Jurkat, Clone E6-1 (cell line): ENCODE data around the gene ANO9.
"Not testable (repeated sequence)": the region's sequence is repeated elsewhere in the genome, so short reads cannot be mapped to it uniquely, and the experiment has no call there.

Source experiments
- DNase-seq: peaks from one replicate; pipeline ENCODE4 v3.0.0-alpha.2; 2011; ENCODE audit warnings: low read depth, low spot score
- H3K4me3 ChIP-seq: 2 replicates; pipeline ENCODE4 v1.5.1; 2011; ENCODE audit warnings: mild to moderate bottlenecking, low read length, control low read depth, moderate library complexity

Gene ANO9

DNA sequence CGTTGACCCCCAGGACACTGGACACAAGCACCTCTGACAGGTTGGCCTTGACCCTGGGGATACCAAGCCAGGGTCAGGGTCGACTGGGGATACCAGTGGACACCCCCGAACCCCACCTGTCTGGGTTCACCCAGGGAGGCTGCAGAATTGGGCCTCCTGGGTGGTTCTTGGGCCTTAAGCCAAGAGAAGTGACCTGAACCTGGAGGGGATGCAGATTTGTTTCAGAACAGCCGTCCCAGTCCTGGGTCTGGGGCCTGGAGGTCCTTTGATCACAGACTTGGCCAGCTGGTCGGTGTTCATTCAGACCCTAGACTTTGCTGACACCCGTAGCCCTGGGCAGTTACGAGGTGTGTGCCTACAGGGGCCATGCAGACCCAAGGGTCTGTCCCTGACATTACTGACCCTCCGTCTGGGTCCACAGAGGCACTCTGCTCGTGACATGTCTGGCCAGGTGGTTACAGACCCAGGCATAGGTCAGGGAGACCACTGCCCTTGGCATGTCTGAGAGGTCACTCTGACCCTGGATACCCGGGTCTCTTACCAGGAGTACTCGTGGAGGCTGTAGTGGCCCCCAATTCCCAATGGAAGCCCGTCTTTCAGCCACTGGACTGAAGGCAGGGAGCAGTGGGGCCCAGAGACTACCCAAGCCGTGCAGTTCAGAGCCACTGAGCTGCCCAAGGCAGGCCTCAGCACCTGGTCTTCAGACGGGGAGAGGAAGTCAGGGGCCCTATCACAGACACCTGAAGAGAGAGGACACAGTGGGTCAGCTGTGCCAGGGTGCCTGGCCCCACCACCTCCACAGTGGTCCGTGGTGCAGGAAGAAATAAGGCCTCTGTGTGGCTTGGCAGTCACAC lies 33.4 kb downstream of the ANO9 start:
- no peak overlapping the region for H3K4me3 ChIP-seq

DNA sequence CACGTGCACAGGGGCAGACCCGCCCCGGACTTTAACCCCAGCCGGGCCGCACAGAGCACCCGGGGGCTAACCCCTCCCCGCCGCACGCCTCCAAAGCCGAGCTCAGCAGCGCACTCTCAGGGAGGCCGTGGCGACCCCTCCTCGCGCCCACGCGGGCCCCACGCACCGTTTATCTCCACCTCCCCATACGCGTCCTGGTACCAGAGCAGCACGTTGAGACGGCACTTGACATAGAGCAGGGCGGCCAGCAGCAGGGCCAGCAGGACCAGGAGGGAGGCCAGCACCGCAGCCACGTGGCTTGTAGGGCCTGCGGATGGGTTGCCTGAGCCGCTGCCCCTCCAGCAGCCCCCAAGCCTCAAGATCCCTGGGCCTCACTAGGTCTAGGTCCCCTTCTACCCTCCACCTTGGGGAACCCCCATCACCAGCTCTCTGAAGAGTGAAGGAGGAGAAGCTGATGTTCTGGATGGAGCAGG lies 34.1 kb downstream of the ANO9 start:
- no peak for DNase-seq
- H3K4me3 ChIP-seq, result peak overlapping the region; percentile 15; the same call in 1 of the 2 replicates

More for the DNA sequence above, 33.4 kb downstream of the ANO9 start:
- DNase-seq, result no peak

DNA sequence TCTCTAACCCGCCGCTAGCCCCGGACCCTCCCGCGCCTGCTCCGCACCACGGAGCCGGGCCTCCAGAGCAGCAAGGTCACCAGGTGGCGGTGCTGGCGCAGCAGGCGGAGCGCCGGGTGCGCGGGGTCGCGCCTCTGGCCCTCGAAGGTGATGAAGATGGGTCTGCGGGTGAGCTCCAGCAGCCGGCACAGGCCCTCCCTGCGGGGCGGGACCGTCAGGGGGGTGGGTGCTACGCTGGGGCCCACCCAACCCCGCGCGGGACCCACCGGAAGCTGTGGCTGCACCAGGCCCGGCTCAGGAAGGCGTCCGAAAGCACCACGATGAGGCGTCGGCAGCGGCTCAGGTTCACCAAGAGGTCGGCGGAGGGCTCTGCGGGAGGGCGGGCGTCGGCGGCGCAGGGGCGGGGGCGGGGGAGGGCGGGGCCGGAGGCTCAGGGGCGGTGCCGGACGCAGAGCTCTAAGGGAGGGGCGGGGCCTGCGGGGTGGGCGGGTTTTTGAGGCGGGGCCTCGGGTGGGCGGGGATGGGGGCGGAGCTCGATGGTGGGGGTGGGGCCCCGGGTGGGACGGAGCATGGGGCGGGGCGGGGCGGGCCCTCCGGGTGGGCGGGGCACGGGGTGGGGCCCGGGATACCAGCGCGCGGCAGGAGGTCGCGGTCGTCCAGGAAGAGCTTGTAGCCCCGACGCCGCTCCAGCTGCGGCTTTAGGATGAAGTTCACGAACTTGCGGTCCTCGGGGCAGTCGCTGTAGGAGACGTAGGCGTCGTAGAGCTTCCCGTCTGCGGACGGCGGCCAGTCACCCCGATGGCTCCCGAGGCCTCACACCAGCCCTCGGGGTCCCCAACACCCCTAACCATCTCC lies 34.8 kb downstream of the ANO9 start:
- peak overlapping the region; percentile 45 for H3K4me3 ChIP-seq
- DNase-seq, result peak; percentile 93

DNA sequence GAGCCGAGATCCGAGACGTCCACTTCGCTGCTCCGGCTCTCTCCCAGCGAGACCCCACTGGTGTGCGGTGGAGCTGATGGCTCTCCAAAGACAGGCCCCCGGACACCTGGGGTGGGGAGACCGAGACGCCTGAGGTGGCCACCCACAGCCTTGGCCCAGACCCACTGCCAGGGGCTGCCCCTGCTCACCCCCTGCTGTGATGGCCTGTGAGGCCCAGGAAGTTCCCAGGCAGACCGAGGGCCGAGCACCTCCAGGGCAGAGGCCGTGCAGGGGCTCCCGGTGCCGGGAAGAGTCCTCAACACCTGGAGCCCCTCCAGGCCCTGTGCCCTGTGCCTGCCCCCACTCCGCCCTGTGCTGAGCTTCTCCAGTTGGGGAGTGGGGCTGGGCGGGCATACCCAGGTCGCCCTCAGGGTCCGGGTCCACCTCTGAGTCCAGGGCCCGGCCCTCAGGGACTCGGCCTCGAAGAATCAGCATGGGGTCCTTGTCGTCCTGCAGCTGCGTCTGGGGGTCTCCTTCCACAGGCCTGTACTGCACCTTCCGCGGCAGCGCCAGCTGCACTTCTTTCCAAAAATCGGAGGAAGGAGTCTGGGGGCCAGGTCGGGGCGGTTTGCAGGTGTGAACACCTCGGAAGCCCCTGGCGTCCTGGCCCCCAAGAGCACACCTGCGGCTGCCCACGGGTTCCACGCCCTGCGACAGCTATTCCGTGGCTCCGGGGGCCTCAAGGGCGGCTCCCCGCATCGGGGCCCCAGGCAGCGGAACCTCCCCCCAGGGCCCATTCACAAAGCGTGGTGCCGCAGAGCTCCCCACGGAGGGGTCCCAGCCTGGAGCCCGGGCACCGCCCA lies 35.6 kb downstream of the ANO9 start:
- H3K4me3 ChIP-seq, result peak overlapping the region; percentile 45
- no peak for DNase-seq

DNA sequence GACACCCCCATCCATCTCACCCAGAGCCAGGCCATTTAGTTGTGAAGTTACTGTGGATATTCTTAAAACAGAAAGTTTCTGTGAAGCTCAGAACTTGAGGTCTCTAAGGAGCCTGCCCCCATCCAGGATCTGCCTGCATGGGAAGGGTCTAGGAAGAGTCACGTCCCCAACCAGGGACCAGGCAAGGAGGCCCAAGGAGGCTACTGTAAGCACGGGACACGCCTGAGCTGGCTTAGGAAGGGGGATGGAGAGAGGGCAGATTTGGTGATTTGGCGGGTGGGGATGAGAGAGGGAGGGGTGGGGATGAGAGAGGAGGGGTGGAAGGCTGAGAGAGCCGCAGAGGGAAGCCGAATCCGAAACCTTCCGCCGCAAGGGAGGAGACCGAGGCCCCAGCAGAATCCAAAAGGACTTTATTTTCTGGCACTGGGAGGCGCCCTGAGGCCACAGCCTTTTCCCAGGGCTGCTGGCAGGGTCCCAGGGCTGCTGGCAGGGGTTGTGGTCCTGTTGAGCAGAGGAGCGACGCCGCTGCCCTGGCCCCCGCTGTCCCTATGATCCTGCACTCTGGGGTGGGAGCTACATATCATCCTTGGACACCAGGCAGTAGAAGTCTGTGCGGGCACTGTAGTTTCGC lies 36.4 kb downstream of the ANO9 start:
- H3K4me3 ChIP-seq, result no peak overlapping the region
- DNase-seq, result no peak

DNA sequence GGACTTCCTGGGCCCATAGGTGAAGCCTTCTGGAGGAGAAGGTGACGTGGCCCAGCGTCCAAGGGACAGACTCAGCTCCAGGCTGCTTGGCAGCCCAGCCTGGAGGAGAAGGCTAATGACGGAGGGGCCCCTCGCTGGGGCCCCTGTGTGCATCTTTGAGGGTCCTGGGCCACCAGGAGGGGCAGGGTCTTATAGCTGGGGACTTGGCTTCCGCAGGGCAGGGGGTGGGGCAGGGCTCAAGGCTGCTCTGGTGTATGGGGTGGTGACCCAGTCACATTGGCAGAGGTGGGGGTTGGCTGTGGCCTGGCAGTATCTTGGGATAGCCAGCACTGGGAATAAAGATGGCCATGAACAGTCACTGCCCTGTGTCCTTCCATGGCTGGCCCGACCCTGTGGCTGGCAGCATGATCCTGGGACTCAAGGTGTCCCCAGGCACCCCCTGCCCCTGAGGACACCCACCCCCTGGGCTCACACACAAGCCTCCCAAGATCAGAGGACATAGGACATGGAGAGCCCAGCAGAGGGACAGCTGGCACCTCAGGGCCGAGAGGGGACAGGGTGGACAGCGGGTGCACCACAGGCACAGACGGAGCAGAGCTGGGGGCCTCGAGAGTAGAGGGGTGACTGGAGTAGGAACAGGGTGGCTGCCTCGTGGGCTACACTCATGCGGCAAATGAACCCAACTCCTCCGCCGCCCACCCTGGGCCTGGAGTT lies 37.1 kb downstream of the ANO9 start:
- H3K4me3 ChIP-seq, result no peak overlapping the region
- DNase-seq, result no peak

DNA sequence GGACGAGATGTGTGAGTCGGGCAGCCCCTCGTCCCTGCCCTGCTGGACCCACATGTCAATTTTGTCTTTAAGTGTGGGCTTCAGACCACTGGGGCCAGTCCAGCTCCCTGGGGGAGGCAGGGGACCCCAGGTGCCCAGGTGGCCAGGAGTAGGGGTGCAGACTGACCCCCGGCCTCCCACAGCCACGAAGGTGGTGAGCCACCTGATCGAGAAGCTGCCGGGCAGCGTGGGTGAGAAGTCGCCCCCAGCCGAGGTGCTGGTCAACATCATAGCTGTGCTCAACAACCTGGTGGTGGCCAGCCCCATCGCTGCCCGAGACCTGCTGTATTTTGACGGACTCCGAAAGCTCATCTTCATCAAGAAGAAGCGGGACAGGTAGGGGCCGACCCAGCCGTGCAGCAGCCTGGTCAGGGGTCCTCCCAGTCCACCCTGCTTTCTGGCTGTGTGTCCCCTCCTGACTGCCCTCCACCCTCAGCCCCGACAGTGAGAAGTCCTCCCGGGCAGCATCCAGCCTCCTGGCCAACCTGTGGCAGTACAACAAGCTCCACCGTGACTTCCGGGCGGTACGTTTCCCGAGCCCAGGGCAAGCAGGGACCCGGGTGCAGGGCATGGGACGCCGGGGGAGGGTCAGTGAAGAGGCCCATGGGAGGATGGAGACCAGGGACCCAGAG lies 37.9 kb downstream of the ANO9 start:
- DNase-seq, result no peak

DNA sequence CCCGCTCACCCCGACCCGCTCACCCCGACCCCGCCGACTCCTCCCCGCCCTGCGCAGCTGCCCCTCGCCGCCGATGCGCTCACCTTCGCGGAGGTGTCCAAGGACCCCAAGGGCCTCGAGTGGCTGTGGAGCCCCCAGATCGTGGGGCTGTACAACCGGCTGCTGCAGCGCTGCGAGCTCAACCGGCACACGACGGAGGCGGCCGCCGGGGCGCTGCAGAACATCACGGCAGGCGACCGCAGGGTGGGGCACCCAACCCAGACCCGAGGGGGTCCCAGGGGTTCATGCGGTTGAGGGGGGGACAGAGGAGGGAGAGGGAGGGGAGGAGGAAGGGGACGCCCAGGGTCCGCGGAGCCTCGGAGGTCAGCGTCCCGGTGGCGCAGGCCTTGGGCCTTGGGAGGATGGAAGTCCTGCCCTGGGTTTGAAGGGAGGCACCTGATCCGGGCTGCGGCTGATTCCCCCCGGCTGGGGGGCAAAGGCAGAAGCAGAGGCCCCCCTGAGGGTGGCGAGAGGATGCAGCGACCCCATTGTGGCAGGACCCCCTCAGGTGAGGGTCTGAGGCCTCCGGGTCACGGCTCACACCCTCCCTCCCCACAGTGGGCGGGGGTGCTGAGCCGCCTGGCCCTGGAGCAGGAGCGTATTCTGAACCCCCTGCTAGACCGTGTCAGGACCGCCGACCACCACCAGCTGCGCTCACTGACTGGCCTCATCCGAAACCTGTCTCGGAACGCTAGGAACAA lies 38.6 kb downstream of the ANO9 start:
- no peak overlapping the region for H3K4me3 ChIP-seq
- no peak for DNase-seq

More for the DNA sequence above, 37.9 kb downstream of the ANO9 start:
- no peak overlapping the region for H3K4me3 ChIP-seq

DNA sequence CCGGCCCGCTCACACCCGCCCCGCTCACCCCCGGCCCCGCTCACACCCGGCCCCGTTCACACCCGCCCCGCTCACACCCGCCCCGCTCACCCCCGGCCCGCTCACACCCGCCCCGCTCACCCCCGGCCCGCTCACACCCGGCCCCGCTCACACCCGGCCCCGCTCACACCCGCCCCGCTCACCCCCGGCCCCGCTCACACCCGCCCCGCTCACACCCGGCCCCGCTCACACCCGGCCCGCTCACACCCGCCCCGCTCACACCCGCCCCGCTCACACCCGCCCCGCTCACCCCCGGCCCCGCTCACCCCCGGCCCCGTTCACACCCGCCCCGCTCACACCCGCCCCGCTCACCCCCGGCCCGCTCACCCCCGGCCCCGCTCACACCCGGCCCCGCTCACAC lies 40.6 kb downstream of the ANO9 start:
- H3K4me3 ChIP-seq, DNase-seq: not testable (repeated sequence)

DNA sequence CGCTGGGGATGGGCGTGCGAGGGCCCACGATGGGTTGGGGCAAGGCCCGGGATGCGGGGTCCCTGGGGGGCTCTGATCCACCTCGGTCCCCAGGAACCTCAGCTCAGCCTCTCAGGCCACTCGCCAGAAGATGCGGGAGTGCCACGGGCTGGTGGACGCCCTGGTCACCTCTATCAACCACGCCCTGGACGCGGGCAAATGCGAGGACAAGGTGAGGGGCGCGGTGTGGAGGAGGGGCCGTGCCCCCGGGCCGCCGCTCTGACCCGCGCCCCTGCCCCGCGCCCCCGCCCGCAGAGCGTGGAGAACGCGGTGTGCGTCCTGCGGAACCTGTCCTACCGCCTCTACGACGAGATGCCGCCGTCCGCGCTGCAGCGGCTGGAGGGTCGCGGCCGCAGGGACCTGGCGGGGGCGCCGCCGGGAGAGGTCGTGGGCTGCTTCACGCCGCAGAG lies 41.5 kb downstream of the ANO9 start:
- H3K4me3 ChIP-seq, result no peak overlapping the region
- no peak for DNase-seq

DNA sequence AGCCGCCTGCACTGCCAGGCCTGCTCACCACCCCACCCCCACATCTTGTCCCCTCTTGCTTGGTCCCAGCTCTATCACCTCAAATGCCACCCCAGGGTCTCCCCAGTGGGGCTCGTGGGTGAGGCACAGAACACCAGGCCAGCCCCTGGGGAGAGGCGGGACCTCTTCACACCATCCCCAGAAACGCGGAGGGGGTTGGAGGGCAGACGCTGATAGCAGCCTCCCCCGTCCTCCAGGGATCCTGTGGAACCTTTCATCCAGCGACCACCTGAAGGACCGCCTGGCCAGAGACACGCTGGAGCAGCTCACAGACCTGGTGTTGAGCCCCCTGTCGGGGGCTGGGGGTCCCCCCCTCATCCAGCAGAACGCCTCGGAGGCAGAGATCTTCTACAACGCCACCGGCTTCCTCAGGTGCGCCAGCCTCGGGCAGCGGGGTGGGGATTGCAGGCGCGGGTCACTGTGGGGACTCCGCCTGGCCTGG lies 42.0 kb downstream of the ANO9 start:
- H3K4me3 ChIP-seq, result no peak overlapping the region
- DNase-seq, result no peak

DNA sequence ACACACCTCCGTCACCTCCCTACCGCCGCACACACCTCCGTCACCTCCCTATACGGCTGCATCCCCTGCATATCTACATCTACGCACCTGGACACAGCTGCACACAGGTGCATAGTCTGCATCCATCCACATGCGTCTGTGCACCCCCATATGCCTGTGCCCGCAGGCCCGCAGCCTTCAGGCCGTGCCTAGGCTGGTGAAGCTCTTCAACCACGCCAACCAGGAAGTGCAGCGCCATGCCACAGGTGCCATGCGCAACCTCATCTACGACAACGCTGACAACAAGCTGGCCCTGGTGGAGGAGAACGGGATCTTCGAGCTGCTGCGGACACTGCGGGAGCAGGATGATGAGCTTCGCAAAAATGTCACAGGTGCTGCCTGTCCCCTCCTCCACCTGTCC lies 43.0 kb downstream of the ANO9 start:
- no peak for DNase-seq
- no peak overlapping the region for H3K4me3 ChIP-seq

DNA sequence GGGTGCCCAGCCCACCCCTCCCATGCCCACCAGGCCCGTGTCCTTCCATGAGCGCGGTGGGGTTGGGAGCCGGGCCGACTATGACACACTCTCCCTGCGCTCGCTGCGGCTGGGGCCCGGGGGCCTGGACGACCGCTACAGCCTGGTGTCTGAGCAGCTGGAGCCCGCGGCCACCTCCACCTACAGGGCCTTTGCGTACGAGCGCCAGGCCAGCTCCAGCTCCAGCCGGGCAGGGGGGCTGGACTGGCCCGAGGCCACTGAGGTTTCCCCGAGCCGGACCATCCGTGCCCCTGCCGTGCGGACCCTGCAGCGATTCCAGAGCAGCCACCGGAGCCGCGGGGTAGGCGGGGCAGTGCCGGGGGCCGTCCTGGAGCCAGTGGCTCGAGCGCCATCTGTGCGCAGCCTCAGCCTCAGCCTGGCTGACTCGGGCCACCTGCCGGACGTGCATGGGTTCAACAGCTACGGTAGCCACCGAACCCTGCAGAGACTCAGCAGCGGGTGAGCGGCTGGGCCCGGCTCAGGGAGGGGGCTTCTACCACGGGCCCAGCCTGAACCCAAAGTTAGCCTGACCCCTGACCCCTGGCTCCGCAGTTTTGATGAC lies 44.8 kb downstream of the ANO9 start:
- H3K4me3 ChIP-seq, result no peak overlapping the region

DNA sequence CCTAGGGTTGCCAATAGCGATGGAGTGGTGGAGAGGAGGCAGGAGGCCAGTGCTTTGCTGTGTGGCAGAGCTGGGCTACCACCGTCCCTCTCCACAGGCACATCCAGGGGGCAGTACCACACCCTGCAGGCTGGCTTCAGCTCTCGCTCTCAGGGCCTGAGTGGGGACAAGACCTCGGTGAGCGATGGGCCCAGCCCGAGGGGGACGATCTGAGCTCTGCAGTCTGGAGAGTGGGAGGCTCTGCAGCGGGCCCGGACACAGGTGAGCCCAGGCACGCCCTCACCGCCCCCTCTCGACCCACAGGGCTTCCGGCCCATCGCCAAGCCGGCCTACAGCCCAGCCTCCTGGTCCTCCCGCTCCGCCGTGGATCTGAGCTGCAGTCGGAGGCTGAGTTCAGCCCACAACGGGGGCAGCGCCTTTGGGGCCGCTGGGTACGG lies 45.3 kb downstream of the ANO9 start:
- H3K4me3 ChIP-seq, result no peak overlapping the region
- DNase-seq, result no peak

More for the DNA sequence above, 44.8 kb downstream of the ANO9 start:
- DNase-seq, result no peak

DNA sequence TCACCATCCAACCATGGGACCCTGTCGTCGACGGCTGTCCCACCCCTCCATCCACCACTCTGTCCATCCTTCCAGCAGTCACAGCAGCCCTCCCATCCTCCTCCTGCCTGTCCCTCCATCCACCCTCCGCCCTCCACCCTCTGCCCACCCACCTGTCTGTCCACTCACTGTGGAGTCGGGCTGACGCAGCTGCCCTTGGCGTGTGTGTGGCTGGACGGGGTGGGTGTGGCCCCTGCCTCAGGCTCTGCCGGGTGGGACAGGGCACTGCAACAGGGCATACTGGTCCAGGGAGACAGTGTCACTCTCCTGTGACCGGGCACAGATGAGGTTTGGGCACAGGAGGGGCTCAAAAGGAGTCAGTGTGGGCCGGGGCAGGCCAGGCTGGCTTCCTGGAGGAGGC lies 45.9 kb downstream of the ANO9 start:
- DNase-seq, result no peak
- H3K4me3 ChIP-seq, result no peak overlapping the region

DNA sequence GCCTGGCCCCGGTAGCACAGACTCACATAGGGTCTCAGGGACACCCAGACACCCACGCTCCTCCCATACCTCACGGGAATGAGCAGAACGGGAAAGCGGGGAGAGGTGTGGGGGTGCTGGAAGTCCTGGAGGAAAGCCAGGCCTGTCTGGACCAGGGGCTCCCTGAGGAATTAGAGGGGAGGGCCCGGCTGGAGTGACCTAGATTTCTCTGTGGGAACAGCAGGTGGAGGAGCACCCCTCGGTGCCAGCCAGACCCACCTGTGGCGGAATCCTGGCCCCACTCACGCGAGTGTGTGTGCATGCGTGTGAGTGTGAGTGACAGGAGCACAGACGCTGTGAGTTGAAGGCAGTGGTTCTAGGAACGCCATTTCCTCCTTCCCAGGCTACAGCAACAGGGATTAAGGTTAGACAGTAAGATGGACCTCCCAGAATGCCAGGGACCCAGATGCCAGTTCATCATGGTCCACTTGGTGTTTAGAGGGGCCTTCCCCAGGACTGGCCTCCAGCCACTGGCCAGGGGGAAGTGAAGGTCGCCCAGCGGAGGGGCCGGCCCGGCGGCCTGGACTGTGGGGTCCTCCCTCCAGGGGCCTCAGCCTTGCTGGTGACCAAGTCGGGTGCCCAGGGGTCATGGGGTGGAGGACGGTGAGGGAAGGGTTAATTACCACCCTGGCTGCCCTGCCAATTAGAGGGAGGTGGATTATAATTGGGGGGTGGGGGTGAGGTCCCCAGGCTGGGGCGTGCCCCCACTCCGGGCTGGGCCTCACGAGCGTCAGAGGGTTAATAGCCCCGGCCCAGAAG lies 46.8 kb downstream of the ANO9 start:
- no peak overlapping the region for H3K4me3 ChIP-seq
- DNase-seq, result no peak
